Natural killer cell treated with Interleukin-12 subunit alpha and Interleukin-12 subunit beta and Interleukin-15 and Interleukin-18, amount 100 ng/mL, for 72 hours (primary cell): ENCODE results near the gene MARCHF10. TPM values are rescaled to one million over a fixed set of nuclear protein-coding genes. Genes with fewer than 3 reads are reported as not detected.

Experiments
- ATAC-seq, 2 donors: fragments of 150-1000 bp; cut with Tn5 transposase in 1 of 2; sonication (Bioruptor Pico), chemical (Tn5 transposase) in 1 of 2; 2 replicates each; pipeline ENCODE4 v1.10.0; 2021
- DNase-seq: peaks from one replicate; pipeline ENCODE4 v3.0.0; 2022; ENCODE audit warnings: low spot score
- H3K27ac Mint-ChIP-seq, 2 donors: 1 replicate in 1 of 2; 2 replicates in 1 of 2; pipeline ENCODE4 v1.8.0; 2022; ENCODE audit warnings: mixed read lengths in 2 of 2, mild to moderate bottlenecking in 1 of 2, moderate library complexity in 1 of 2
- H3K27me3 Mint-ChIP-seq, 2 donors: 1 replicate in 1 of 2; 2 replicates in 1 of 2; pipeline ENCODE4 v1.8.0; 2022; ENCODE audit warnings: mixed read lengths in 2 of 2
- H3K36me3 Mint-ChIP-seq: one replicate; pipeline ENCODE4 v1.8.0; 2022; ENCODE audit warnings: mixed read lengths
- H3K4me1 Mint-ChIP-seq, 2 donors: 1 replicate in 1 of 2; 2 replicates in 1 of 2; pipeline ENCODE4 v1.8.0; 2022; ENCODE audit warnings: low read depth in 2 of 2, mixed read lengths in 2 of 2, mild to moderate bottlenecking in 1 of 2
- H3K4me3 Mint-ChIP-seq: one replicate; pipeline ENCODE4 v1.8.0; 2022; ENCODE audit warnings: mixed read lengths
- H3K9me3 Mint-ChIP-seq: 2 replicates; pipeline ENCODE4 v1.8.0; 2022; ENCODE audit warnings: mixed read lengths
- total RNA-seq, 2 donors: library from RNA; stranded (reverse); gene quantifications; one replicate each; pipeline ENCODE4 v1.2.3, GENCODE V29; 2022

MARCHF10 gene
- total RNA-seq, 2 donors from 2014 or later = not detected

DNA sequence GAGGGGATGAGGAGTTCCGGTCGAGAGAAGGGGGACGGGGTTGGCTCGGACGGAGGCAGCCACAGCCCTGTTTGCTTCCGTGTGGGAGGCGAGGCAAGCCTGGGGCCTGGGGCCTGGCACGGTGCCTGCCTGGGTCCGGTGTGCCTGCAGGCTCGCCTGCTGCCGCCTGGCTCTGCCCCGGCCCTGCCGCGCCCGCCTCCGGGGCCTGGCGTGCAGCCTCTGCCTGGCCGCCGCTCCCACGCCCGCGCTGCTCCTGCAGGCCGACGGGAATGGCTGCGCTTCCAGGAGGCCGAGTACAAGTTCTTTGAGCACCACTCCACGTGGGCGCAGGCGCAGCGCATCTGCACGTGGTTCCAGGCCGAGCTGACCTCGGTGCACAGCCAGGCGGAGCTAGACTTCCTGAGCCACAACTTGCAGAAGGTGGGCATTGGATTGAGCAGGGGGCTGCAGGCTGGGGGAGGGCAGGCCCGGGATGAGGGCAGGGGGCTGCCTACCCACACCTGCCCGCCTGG lies 127.5 kb downstream of the MARCHF10 start:
- Mint-ChIP-seq H3K27ac (no peak overlapping the region), H3K27me3 (no peaks in the 10 kb centered on the region), H3K9me3 (no peaks in the 10 kb centered on the region), H3K4me1 (no peaks in the 10 kb centered on the region), H3K4me3 (no peak overlapping the region), H3K36me3 (no peaks in the 10 kb centered on the region)
- DNase-seq = no peak
- ATAC-seq = no peak

DNA sequence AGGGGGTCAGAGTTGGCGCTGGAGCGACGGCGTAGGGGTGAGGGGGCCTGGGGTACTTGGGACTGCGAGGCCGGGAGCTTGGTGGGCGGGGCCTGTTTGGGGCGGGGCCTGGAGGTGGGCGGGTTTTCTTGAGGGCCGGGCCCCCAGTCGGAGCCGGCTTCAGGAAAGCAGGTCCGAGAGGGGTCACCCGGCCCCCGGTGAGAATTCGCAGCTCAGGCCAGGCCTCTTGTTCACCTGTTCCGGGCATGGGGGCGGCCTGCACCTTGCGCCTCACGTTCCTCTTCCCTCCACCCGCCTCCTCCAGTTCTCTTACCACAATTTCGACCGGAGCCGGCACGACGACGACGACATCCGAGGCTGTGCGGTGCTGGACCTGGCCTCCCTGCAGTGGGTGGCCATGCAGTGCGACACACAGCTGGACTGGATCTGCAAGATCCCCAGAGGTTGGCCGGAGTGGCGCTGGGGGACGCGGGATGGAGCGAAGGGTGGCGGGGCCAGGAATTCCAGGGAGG lies 128.2 kb downstream of the MARCHF10 start:
- Mint-ChIP-seq H3K9me3 (no peaks in the 10 kb centered on the region), H3K27me3 (no peaks in the 10 kb centered on the region), H3K36me3 (no peaks in the 10 kb centered on the region), H3K4me3 (no peak overlapping the region), H3K27ac (no peak overlapping the region), H3K4me1 (no peaks in the 10 kb centered on the region)
- DNase-seq (no peak), ATAC-seq (no peak)

DNA sequence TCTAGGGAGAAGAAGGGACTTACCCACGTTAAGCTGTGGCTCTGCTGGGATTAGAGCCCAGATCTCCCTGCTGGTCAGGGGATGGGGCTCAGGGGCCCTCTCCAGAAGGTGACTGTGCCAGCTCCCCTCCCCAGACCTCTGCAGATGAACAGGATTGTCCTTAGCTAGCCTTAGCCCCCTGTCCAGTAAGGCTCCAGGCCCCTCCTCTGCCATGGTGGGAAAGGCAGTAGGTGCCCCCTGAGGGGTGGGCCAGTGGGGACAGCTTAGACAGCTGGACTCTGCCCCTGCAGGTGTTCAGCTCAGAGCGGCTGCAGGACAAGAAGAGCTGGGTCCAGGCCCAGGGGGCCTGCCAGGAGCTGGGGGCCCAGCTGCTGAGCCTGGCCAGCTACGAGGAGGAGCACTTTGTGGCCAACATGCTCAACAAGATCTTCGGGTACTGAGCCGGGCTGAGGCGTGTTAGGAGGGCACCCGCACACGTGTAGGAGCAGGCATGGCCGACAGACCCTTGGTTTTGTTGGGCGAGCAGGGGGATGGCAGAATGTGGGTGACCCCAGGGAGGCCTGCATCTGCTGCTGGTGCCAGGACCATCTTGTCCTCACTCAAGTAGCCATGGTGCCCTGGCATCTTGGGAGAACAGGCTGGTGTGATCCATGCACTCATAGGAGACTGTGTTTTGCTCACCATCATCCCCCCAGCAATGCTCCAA lies 129.7 kb downstream of the MARCHF10 start:
- Mint-ChIP-seq H3K27ac (no peak overlapping the region), H3K27me3 (no peaks in the 10 kb centered on the region), H3K4me1 (no peaks in the 10 kb centered on the region), H3K9me3 (no peaks in the 10 kb centered on the region), H3K36me3 (no peaks in the 10 kb centered on the region), H3K4me3 (no peak overlapping the region)
- ATAC-seq = no peak
- no peak for DNase-seq

DNA sequence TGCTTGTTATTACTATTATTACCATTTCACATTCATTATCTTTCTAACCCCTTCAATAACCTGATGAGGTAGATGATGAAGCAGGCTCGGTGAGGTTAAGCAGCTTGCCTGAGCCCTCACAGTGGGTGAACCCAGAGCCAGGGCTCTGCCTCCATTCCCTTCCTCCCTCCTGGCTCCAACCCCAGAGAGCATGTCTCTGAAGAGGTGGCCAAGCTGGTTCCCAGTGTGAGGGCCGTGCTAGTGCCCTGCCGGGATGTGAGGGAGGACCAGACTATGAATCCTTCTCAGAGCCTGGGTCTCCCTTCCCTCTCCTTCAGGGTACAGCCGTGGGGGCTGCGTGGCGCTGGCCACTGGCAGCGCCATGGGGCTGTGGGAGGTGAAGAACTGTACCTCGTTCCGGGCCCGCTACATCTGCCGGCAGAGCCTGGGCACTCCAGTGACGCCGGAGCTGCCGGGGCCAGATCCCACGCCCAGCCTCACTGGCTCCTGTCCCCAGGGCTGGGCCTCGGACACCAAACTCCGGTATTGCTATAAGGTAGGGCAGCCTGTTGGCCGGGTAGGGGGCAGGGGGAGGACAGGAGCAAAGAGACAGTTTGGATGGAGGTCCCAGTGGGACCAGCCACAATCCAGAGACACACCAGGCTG lies 131.0 kb downstream of the MARCHF10 start:
- peaks cover 0 to 3% of the 10 kb centered on the region in 2 donors for H3K4me1 Mint-ChIP-seq
- H3K27me3 Mint-ChIP-seq = peaks cover 0 to 2% of the 10 kb centered on the region in 2 donors
- H3K36me3 Mint-ChIP-seq = no peaks in the 10 kb centered on the region
- ATAC-seq (no peak), DNase-seq (no peak)
- H3K9me3 Mint-ChIP-seq = no peaks in the 10 kb centered on the region
- H3K4me3 Mint-ChIP-seq = no peak overlapping the region
- no peak overlapping the region for H3K27ac Mint-ChIP-seq

- H3K27ac Mint-ChIP-seq = no peak overlapping the region
- no peaks in the 10 kb centered on the region for H3K36me3 Mint-ChIP-seq
- peaks cover 0 to 3% of the 10 kb centered on the region in 2 donors for H3K4me1 Mint-ChIP-seq
- no peak for ATAC-seq
- H3K27me3 Mint-ChIP-seq = peaks cover 0 to 2% of the 10 kb centered on the region in 2 donors
- no peaks in the 10 kb centered on the region for H3K9me3 Mint-ChIP-seq
- H3K4me3 Mint-ChIP-seq = no peak overlapping the region
- DNase-seq = no peak
These were observed 131.7 kb downstream of the MARCHF10 start for GRCh38 chr17:62676231-62676943.

- Mint-ChIP-seq H3K27ac (no peak overlapping the region), H3K4me3 (no peak overlapping the region), H3K4me1 (peaks cover 0 to 3% of the 10 kb centered on the region in 2 donors), H3K27me3 (peaks cover 0 to 2% of the 10 kb centered on the region in 2 donors), H3K9me3 (no peaks in the 10 kb centered on the region), H3K36me3 (no peaks in the 10 kb centered on the region)
- no peak for ATAC-seq
- no peak for DNase-seq
These were observed 132.4 kb downstream of the MARCHF10 start for GRCh38 chr17:62675701-62676100.

DNA sequence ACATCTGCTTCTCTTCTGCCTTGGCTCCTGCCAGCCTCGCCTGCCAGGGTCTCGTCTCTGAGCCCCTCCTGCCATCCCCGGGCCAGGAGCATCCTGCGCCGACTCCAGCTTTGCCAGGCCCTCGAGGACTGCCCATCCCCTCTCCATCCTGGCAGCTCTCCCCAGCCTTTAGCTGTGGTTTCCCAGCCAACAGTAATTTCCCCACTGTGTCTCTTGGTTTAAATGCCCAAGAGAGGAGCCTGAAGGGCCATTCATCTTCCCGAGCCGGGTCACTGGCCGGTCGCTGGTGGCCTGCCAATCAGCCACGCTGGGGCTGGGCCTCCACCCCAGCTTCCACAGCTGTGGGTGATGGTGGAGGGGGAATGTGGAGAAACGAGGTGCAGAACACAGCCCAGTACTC lies 132.9 kb downstream of the MARCHF10 start:
- Mint-ChIP-seq H3K4me1 (peaks cover 0 to 3% of the 10 kb centered on the region in 2 donors), H3K4me3 (no peak overlapping the region), H3K9me3 (no peaks in the 10 kb centered on the region), H3K27me3 (peaks cover 0 to 2% of the 10 kb centered on the region in 2 donors), H3K36me3 (no peaks in the 10 kb centered on the region), H3K27ac (no peak overlapping the region)
- DNase-seq (no peak), ATAC-seq (no peak)

GRCh38 chr17:62674841-62675240 lies 133.3 kb downstream of the MARCHF10 start:
- Mint-ChIP-seq H3K4me3 (no peak overlapping the region), H3K4me1 (peaks cover 0 to 3% of the 10 kb centered on the region in 2 donors), H3K27me3 (peaks cover 0 to 2% of the 10 kb centered on the region in 2 donors), H3K36me3 (no peaks in the 10 kb centered on the region), H3K9me3 (no peaks in the 10 kb centered on the region), H3K27ac (no peak overlapping the region)
- no peak for ATAC-seq
- no peak for DNase-seq

DNA sequence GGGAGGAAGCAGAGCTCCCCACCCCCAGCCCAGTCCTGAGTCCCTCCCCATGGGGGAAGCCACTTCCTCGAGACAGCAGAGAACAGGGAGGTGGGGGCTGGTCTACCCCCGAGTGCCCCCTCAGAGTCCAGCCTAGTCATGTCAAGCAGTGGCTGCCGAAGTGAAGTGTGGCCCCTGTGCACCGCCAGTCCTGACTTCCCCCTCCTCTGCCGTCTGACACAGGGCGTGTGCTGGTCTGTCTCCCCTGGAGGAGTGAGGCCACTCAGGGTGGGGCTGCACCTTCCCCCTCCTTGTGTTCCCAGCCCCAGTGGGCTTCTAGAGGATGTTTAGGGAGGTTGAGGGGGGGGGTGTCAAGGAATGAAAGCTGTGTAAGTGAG lies 133.8 kb downstream of the MARCHF10 start:
- no peaks in the 10 kb centered on the region for H3K9me3 Mint-ChIP-seq
- no peaks in the 10 kb centered on the region for H3K36me3 Mint-ChIP-seq
- peaks cover 0 to 2% of the 10 kb centered on the region in 2 donors for H3K27me3 Mint-ChIP-seq
- no peak for DNase-seq
- H3K27ac Mint-ChIP-seq = no peak overlapping the region
- ATAC-seq = no peak
- no peak overlapping the region for H3K4me3 Mint-ChIP-seq
- H3K4me1 Mint-ChIP-seq = peaks cover 0 to 3% of the 10 kb centered on the region in 2 donors

DNA sequence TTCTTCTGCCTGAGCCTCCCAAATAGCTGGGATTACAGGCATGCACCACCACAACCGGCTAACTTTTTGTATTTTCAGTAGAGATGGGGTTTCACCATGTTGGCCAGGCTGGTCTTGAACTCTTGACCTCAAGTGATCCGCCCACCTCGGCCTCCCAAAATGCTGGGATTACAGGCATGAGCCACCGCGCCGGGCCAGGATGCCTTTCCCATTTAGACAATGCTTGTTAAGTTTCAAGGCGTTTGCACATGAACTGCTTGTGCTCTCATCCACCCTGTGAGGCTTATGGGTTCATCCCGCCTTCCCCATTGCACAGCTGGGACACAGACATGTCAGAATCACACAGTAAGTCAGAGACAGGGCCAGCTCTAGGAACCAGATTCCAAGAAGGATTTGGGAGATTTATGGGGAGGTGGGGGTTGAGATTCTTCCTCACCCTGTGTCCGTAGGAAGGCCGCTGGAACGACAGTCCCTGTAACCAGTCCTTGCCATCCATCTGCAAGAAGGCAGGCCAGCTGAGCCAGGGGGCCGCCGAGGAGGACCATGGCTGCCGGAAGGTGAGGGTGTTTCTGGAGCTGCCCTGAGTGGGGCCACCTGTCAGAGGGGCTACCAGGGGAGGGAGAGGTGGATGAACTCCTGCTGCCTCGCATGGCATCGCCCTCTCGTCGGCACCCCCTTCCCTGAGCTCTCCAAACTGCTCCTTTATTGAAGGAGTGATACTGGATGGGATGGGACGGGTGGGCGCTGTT lies 134.3 kb downstream of the MARCHF10 start:
- DNase-seq (no peak), ATAC-seq (no peak)
- no peaks in the 10 kb centered on the region for H3K9me3 Mint-ChIP-seq
- no peak overlapping the region for H3K4me3 Mint-ChIP-seq
- no peaks in the 10 kb centered on the region for H3K36me3 Mint-ChIP-seq
- H3K27ac Mint-ChIP-seq = no peak overlapping the region
- peaks cover 0 to 2% of the 10 kb centered on the region in 2 donors for H3K27me3 Mint-ChIP-seq
- H3K4me1 Mint-ChIP-seq = peaks cover 0 to 3% of the 10 kb centered on the region in 2 donors

GRCh38 chr17:62672957-62673356 lies 135.2 kb downstream of the MARCHF10 start:
- Mint-ChIP-seq H3K27me3 (peaks cover 0 to 2% of the 10 kb centered on the region in 2 donors), H3K4me1 (peaks cover 0 to 3% of the 10 kb centered on the region in 2 donors), H3K9me3 (no peaks in the 10 kb centered on the region), H3K27ac (no peak overlapping the region), H3K4me3 (no peak overlapping the region), H3K36me3 (no peaks in the 10 kb centered on the region)
- ATAC-seq (no peak), DNase-seq (no peak)

DNA sequence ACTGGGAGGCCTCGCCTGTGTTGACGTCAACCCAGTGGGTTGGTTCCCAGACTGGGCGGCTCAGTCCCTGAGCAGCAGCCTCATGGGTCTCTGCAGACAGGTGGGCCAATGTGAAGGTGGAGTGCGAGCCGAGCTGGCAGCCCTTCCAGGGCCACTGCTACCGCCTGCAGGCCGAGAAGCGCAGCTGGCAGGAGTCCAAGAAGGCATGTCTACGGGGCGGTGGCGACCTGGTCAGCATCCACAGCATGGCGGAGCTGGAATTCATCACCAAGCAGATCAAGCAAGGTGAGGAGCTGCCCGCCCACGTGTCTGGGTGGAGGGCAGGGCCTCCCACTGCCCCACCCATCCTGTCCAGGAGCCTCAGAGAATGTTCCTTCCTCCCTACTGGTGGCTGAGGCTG lies 136.6 kb downstream of the MARCHF10 start:
- no peak for DNase-seq
- no peak for ATAC-seq
- no peaks in the 10 kb centered on the region for H3K9me3 Mint-ChIP-seq
- H3K27me3 Mint-ChIP-seq = peaks cover 0 to 2% of the 10 kb centered on the region in 2 donors
- H3K4me1 Mint-ChIP-seq = peaks cover 0 to 3% of the 10 kb centered on the region in 2 donors
- no peak overlapping the region for H3K27ac Mint-ChIP-seq
- no peaks in the 10 kb centered on the region for H3K36me3 Mint-ChIP-seq
- H3K4me3 Mint-ChIP-seq = no peak overlapping the region

GRCh38 chr17:62670202-62670821 lies 137.8 kb downstream of the MARCHF10 start:
- peaks cover 0 to 3% of the 10 kb centered on the region in 2 donors for H3K4me1 Mint-ChIP-seq
- DNase-seq (no peak), ATAC-seq (no peak)
- H3K36me3 Mint-ChIP-seq = no peaks in the 10 kb centered on the region
- no peak overlapping the region for H3K4me3 Mint-ChIP-seq
- H3K27me3 Mint-ChIP-seq = peaks cover 0 to 2% of the 10 kb centered on the region in 2 donors
- H3K9me3 Mint-ChIP-seq = no peaks in the 10 kb centered on the region
- no peak overlapping the region for H3K27ac Mint-ChIP-seq
